GM19397 (cell line): Measurements from ENCODE around the gene NACC2.

Source experiments
- ATAC-seq: cut with Tn5 transposase; IDR thresholded peaks from one replicate; pipeline ENCODE4 v1.9.1; 2021; ENCODE audit warnings: mild to moderate bottlenecking, moderate library complexity; ENCODE audit not compliant: unreplicated experiment

The NACC2 gene

DNA sequence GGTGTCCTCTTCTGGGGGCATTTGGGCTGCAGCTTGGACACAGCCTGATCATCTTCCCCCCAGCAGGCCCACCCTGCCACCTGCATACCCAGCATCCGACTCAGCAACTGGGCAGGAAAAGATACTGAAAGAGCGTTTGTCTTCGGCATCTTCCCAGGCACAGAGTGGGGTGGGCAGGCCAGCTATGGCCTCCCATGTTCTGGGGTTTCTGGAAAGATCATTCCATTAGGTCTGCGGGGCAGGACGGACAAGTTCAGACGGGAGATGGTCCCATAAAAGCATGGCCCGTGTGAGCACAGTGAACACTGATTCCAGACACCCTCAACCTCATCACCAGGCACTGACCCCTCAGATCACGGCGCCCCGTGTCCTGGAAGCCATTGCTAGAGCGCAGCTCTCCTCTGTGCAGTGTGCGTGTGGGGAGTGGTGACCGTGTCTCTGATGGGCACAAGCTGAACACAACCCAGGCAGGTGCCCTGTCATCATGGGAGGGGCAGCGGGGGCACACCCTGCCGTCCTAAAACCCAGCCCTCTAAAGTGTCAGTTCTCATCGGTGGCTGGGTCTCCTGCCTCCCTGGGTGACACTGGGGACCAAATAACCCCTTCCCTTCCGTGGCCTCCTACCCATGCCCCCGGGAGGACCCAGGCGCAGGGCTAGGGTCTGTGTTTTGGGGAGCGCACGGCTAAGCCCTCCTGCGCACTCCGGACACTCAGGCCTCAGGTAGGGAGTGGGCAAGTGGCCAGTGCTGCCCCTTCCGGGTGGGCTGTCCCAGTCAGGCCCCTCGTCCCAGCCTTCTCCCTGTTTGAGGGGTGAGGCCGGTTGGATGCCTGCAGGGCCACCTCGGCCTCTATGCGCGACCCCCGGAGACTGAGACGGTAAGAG lies 36.8 kb upstream of the NACC2 start:
- no peak for ATAC-seq

DNA sequence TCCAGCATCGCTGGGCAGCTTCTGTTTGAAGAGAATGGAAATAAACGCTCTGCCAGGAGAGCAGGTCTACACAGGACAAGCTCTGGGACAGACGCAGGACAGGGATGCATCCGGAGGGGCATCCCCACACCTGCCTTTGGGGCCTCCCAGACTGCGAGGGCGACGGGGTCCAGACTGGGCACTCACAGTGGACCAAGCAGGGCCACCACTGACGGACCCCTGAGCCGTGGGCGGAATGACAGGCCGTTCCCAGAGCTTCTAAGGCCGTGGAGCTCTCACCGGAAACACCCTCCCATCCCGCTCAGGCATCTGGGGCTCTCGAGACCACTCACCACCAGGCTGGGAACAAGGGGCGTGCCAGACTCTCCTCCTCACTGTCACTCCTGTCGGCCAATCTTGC lies 34.1 kb upstream of the NACC2 start:
- ATAC-seq: no peak

DNA sequence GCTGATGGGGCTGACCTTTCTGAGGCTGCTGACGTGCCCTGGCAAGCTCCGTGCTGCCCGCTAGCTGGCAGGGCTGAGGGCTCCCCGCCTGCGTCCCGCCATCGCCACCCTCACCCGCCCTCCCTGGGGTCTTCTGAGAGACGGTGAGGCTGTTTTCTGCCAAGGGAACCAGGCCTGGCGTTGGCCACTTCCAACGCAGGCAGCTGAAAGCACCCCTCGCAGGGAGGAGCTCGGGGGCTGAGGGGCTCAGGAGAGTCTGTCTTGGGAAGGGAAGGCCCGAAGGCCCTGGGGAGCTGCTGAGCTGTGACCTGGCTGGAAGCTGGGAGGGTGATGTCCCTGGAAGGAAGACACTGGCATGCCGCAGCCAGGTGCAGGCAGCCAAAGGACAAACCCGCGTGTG lies 33.3 kb upstream of the NACC2 start:
- no peak for ATAC-seq

DNA sequence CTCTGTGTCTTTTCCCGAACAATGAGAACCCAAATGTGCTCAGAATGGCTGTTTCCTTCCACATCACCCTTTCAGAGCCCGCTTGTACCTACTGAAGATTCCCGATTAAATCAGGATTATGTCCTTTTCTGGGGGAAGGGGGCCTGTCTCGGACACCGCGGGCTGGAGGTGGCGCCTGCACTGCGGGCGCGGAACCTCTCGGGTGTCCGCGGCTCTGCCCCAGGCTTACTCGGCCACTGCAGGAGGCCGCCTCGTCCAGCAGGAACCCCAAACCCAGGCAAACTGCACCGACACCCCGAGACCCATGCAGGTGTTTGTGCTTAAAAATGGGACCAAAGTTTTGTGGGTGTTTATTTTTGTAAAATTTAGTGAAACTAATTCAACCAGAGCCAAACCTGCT lies 32.2 kb upstream of the NACC2 start:
- ATAC-seq: no peak

DNA sequence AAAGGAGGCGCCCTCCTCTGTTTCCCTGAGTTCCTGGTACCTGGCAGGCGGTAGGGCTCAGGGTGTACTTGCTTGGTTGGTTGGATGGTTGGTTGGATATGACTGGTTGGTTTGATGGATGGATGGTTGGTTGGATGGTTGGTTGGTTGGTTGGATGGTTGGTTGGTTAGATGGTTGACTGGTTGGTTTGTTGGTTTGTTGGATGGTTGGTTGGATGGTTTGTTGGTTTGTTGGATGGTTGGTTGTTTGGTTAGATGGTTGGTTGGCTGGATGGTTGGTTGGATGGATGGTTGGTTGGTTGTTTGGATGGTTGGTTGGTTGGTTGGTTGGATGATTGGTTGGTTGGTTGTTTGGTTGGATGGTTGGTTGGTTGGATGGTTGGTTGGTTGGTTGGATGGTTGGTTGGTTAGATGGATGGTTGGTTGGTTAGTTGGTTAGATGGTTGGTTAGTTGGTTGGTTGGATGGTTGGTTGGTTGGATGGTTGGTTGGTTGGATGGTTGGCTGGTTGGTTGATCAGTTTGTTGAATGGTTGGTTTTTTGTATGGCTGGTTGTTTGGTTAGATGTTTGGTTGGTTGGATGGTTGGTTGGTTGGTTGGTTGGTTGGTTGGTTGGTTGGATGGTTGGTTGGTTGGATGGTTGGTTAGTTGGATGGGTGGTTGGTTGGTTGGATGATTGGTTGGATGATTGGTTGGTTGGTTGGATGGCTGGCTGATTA lies 30.0 kb upstream of the NACC2 start:
- no peak for ATAC-seq

DNA sequence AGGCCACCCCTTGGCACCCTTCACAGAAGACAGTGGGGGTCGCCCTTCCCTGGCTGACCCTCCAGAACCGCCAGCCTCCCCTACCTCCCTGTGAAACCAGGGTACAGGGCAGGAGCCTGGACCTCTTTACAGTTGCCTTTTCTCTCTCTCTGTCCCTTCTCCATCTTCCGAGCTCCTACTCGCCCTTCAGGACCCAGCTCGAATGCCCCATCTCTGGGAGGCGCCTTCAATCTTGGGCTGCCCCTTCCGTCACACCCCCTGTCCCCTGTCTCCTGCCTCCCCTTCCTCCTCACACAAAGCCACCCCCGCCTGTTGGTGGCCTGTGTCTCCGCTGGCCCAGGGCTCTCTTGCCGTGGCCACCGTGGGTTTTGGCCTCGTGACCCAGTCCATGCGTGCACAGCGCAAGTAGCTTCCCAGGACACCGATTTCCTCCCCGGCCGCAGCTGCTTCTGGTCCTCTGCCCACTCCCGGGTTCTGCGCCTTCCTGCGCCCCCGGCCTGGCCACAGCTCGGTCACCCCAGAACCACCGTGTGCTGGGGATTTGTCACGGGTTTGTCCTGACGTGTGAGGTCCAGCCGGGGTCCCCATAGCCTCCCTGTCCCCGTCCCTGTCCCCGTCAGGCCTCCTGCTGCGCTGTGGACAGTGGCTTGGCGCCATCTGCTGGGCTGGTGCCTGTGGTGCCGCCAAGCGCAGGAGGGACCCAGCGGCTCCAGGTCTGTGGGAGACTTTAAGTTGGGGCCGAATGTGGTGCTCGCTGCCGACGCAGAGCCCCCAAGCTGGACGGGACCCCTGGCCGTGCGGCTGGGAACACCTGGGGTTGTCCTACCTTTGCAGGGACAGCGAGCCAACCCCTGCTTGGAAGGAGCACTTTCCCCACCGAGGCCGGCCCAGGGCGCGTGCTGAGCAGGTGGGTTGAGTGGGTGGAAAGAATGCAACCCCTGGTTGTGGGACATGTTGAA lies 27.6 kb upstream of the NACC2 start:
- no peak for ATAC-seq

DNA sequence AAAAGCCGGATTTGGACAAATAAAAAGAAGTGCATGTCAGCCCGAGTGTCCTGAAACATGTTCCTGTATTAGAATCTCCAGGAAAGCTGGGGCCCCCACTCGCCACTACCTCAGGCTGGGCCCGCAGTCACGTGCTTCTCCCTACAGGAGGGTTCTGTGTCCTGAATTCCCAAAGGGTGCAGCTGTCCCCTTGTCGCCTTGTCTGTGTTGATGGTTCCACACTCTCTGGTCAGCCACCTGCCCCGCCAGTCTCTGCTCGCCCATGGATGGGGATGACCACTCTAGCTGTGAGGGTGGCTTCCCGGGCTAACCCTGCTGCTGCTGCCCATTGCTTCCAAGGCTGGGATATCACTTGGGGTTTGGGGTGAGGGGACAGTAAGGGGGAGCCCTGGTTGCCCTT lies 26.7 kb upstream of the NACC2 start:
- ATAC-seq: no peak

DNA sequence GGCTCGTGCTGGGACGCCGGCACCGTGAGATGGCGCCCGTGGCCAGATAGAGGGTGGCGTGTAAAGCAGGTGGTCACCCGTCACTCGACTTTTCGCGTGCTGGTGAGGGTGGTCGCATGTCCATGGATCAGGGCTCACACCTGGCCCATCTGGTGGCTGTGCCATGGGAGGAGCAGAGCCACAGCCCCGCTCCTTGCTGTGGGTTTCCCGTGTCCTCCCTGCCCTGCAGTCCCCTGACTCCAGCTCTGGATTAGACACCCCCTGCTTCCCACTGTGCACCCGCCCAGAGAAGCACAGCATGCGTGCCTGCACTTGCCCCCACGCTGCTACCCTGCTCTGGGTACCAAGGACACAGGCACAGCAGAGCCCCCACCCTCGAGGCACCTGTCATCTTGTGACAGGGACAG lies 25.4 kb upstream of the NACC2 start:
- no peak for ATAC-seq

DNA sequence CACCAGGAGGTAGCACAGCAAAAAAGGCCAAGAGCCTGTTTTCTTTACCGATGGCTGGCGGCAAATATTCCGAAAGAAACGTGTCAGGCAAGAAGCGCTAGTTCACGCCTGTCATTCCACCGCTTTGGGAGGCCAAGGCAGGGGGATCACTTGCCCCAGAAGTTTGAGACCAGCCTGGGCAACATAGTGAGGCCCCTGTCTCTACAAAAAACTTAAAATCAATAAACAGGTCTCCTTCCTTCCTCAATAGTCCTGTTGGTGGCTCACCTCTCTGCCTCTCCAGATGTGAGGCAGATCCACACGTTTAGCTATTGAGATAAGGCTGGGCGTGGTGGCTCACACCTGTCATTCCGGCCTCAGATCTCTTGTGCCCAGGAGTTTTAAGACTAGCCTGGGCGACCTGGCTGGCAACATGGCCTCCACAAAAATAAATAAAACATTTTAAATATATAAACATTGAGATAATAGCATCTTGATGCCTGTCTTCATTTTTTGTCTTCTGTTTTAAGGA lies 24.8 kb upstream of the NACC2 start:
- ATAC-seq: no peak

DNA sequence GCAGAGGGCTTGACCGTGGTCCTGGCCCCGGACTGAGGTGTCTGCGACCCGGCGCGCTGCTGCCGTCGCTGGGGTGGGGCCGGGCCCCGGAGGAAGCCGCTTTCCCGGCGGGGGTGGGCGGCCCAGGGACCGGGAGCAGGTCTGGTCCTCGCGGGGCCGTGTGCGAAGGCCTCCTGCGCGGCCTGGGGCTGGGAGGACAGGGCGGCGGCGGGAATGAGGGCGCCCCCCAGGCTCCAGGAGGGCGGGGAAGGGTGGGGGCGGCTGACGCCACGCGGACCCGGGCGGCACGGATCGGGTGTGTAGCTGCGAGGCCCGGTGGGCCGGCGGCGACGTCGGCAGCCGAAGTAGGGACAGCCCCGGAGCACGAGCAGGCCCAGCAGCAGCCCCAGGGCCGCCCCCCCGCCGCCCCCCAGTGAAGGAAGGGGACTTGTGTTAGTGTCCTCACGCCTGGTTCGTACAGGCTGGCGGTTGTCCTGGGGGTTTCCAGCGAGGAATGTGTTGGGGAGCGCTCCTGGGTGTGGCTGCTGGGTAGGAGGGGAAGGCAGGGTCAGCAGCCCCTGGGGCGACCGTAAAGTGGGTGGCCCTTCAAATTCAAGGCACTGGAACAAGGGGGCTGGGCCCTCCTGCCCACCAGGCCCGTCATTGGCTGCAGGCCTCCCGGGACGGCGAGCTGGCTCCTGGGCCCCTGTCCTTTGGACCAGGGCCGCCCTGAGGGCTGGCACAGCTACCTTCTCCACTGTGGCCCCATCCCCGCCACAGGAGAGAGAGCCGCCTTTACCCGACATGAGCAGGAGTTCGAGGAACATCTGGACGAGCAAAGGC lies 24.2 kb upstream of the NACC2 start:
- ATAC-seq: no peak

DNA sequence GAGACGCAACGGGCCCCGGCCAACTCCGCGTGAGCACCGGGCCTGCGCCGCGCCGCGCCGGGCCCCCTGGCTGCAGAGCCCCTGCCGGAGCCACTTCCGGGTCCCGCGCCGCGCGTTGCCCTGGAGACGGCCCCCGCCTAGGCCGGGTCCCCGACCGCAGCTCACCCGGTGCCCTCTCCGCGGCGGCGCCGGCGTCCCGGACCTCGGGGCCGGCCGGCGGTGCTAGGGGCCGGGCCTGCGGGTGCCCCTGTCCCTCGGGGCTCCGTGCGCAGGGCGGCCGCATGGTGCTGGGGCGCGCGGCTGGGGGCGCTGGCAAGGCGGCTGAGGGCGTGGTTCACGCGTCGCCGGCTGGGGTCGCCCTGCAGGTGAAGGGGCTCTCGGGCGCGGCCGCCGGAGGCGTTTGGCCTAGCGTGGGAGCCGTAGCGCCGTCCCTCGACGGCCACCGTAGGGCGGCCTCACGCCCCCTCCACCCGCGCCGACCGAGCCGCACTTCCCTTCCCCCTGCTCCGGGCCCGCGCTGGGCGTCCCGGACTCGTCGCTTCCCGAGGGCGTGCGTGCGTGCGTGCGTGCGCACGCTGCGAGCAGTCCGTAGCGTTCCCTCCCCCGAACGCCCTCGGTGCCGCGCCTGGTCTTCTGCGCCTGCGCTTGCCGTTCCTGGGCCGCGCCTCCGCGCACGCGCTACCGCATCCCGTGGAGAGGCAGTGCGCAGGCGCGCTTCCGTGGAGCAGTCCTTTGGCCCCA lies 23.4 kb upstream of the NACC2 start, which contains the start of gene TMEM250:
TSS of gene TMEM250 (minus strand) at position 556 of the 741 bp plus-strand sequence. CDS start 1,975 bp downstream, outside the sequence.
- ATAC-seq: peak; percentile 73

DNA sequence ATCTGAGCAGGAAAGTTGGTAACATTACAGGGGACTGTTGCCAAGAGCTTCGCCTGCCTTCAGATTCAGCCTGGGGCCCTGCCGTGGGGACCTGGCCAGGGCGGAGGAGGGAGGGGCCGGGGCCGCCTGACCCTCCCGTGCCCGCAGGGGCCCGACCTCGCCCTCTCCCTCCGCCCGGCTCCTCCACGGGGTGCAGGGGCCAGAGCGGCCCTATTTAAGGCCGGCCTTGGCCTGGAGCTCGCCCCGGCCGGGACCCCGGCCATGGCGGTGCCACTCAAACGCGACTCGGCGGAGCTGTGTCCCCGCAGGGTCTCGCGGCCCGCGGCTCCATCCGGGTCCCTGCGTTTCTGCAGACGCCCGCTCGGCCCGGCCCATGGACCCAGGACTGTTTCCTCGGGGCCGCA lies 22.8 kb upstream of the NACC2 start:
- ATAC-seq: peak; percentile 6

DNA sequence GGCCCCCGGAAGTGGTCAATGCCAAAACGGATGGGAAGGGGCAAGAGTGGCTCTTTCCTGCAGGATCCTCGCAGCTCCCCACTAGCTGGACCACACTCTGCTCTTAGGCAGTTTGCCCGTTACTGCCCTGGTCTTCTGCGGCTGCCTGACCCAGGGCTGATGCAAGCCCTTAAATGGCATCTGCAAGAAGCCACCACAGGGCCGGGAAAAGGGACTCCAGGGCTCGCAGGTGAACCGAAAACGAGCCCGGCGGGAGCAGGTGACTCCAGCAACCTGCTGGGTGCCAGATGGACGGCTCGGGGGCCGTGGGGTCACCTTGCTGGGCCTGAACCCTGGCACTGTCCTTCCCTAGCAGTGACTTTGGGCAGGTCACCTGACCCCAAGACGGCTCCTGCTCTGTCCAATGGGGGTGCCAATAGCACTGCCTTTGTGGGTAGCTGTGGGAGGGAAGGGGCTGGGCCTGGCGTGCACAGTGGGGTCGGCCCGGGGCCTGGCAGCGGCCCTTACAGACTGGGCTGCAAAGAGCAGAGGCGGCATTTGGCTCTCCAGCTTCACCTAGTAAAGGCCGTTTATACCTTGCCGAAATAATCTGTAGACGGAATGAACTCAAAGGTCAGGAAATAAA lies 22.3 kb upstream of the NACC2 start:
- no peak for ATAC-seq

DNA sequence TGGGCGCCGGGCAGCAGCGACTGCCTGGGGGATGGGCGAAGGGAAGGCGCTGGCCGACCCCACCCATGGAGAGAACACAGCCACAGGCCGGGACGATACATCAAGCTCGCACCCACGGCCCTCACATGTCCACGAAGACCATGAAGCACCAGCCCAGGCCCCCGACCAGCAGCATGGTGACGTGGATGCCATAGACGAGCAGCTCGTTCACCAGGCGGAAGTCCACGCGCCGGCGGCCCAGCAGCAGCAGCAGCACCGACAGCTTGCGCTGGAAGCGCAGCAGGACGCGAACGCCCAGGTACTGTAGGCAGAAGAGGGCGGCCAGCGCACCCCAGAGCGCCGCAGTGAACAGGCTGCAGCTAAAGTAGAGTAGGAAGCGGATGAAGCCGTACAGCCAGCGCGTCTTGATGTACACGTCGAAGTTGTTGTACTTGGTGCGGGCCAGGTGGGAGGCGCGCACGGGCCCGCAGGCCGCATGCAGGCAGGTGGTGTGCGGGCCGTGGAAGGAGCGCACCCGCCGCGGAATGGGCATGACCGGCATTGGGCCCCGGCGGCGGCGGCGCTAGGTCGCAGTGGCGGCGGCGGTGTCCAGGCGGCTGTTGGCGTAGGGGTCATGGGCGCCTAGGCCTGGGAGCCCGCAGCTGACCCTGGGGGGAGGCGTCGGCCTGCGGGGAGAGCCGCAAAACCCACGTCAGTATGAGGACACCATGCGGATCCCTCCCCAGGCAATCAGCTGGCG lies 21.4 kb upstream of the NACC2 start:
- no peak for ATAC-seq

DNA sequence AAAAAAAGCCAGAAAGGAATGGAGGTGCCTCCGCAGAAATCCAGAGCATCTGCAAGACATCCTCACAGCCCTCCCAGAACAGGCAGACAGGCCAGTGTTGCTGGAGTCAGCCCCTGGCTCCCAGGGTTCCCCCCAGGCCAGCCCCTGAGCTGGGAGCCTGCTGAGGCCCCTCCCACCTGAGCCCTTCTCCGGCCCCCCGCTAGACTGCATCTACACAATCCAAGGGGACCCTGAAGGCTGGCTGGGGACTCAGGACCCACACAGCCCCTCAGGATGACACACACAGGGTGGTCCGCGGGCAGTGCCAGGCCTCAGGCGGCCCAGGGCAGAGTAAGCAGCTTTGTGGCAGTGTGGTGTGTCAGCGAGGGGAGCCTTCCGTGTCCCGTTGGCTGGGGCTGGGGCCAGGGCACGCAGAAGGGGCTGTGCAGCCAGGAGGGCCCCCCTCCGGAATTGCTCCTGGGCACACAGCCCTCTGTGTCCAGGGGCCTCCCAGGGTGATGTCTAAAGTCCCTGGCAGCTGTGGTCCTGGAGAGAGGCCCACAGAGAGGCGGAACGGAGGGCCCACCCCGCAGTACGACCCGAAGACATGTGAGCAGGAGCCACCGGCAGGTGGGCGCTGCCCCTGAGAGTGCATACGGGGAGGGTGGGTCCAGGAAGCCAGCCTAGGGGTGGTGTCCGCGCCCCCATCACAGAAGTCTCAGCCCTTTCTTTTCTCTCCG lies 20.7 kb upstream of the NACC2 start:
- no peak for ATAC-seq

DNA sequence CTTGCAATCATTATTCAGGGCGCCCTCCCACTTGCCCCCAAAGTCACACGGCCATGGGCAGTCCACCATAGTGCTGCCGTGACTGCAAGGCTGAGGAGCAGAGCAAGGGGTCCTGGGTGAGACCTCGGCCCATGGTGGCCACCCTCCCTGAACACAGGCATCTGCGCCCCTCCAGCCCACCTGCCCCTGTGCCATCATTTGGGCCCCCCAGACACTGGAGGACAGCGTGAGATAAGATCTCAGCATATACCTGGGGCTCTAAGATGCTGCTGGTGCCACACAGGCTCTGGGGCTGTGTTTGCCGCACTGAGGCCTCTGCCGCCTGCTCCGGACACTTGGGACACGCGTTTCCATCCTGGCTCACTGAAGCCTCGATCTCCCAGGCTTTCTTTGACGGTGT lies 20.1 kb upstream of the NACC2 start:
- ATAC-seq: no peak

DNA sequence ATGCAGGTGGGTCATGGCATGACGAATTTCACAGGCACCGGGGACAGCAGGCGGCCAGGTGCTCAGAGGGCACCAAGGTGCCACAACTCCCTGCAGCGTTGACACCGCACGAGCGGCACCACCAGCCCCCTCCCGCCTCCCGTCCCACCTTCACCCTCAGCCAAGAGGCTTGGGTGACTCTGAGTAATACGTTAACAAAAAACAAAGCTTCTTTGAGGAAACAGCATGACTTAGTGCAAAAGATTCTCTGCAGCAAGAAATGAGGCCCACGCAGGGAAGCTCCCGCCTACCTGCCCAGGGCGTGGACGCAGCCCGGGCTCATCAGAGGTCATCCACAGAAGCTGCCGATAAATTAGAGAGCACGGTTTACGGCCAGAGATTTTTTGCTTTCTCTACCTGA lies 19.5 kb upstream of the NACC2 start:
- ATAC-seq: no peak

DNA sequence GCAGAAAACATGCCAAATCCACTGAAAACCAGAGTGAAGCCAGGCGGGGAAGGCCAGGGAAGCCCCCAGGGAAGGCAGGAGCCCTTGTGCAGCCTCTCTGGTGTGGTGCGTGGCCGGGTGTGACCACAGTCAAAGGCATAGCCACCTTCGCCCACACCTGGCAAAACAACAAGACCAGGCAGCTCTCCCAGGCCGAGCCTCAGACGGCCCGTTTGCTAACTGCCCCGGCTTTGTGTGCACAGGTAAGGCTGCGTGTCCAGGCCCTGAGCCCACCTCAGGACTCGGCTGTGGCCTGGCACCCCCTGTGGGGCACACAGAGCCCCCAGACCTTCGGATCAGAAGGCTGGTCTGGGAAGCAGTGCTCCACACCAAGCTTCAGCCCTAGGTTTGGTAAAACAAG lies 17.5 kb upstream of the NACC2 start:
- ATAC-seq: no peak
